Suppressor macrophage treated with lipopolysaccharide for 4 hours (primary cell): Measurements from ENCODE around the gene ZMPSTE24.
"Not testable (repeated sequence)": the region's sequence is repeated elsewhere in the genome, so short reads cannot be mapped to it uniquely, and the experiment has no call there.

Source experiments
- DNase-seq: peaks from one replicate; pipeline ENCODE4 v3.0.0-alpha.2; 2020

The ZMPSTE24 gene

DNA sequence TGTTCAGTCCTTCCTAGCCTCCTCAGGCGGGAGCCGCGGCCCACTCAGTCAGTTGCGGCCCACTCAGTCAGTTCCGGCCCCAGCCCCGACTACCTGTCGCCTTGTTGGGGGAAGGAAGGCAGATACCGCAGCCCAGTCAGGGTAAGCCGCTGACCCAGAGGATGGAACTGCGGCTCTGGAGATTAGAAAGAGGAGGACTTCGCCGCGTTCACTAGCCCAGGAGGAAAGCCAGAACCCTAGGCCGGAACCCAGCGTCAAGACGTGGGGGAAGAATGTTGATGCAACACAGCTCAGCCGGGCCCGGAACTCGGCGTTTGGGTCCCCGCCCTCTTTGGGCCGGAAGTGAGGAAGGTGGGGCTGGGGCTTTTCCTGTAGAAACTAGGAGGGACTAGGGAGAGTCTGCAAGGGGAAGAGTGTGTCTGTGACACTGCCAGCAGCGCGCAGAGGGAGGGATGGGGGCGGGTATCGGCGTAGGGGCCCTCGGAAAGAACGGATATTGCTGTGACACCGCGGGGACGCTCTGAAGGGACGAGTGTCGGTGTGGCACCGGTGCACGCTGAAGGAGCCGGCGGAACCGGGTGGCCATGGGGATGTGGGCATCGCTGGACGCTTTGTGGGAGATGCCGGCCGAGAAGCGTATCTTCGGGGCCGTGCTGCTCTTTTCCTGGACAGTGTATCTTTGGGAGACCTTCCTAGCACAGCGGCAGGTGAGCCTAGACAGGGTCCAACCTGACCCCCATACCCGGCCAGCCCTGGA lies at the start of gene ZMPSTE24:
TSS of gene ZMPSTE24 (plus strand) at position 549 of the 757 bp plus-strand sequence. CDS start at position 585, 36 bp downstream.
- DNase-seq: peak; percentile 98

DNA sequence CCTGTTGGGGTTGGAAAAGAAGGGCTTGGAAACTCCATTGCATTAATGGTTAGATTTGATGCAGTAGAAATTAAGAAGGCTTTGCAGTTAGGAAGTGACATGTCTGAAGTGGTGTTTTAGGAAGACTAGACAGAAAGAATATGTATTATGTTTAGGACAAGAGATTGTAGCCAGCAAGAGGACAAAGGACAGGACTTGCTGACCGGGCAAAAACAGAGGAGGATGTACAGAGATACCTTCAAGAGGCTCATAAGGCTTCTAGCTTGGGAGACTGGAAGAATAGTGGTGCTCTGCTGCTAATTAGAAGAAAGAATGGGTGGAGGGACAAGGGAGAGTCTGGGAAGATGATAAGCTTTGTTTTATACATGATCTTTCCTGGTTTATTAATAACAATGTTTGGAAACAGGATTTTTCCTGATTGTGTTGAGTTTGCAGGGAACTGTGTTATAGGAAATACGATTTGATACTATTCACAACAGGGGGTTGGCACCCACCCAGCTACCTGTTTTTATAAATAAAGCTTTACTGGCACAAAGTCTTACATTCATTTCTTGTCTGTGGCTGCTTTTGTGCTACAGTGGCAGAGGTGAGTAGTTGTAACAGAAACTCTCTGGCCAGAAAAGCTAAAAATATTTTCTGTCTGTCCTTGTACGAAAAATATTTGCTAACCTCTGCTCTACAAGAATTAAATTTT lies 47.4 kb upstream of the ZMPSTE24 start:
- DNase-seq: no peak

DNA sequence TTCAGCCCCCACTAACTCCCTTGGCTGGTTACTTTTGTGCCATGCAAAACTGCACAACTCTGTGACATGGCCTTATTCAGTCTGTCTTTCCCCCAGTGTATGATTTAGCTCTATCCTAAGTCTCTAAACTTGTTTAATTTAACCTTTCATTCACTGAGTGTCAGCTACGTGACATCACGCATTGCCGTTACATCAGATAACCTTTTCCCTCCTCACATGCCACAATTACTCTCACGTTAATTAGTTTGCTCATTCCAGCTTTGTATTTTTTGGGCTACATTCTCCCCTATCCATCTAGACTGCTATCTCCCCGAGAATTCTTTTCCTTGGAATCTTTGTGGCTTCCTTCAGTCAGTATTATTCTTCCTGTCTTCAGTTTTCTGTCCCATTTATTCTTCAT lies 39.7 kb upstream of the ZMPSTE24 start:
- DNase-seq: no peak

DNA sequence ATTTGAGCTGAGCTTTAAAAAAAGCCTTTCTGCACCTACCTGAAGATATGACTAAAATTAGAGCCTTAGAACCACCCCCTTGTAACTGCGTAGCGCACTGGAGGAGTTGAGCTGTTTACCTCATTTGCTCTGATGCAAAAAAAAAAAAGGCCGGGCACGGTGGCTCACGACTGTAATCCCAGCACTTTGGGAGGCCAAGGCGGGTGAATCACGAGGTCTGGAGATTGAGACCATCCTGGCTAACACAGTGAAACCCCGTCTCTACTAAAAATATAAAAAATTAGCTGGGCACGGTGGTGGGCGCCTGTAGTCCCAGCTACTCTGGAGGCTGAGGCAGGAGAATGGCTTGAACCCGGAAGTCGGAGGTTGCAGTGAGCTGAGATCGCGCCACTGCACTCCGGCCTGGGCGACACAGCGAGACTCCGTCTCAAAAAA lies 36.5 kb upstream of the ZMPSTE24 start:
- DNase-seq: not testable (repeated sequence)

DNA sequence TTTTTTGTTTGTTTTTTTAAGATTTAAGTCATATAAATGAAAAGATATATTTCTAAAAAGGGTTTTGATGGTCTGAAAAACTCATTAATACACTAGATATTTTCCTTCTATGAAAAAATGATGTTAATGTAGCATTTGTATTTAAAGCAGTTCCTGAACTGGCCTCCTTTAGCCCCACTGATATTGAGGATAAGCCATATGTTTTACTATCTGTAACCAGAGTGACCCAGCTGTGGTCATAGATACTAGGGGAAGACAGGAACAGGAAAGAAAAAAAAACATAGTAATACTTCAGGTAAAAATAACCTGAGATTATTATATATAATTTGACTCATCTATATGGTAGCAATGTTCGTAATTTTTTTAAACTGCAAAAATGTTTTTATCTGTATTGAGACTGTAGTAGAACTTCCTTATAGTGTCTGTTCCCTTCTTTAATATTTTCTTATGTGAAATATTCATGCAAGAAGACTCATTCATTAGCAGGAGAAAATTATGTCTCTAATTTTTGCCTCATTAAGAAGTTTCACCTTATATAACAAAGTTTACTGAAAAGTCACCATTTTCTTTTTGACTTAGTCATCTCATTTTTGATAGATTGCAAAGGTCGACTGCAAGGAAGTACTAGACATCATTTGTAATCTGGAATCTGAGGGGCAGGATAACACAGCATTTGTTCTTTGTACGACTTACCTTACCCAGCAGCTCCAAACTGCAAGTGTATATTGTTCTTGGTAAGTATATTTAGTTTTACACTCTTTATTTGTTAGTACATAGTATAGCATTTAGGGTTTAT lies 35.9 kb upstream of the ZMPSTE24 start:
- DNase-seq: no peak

DNA sequence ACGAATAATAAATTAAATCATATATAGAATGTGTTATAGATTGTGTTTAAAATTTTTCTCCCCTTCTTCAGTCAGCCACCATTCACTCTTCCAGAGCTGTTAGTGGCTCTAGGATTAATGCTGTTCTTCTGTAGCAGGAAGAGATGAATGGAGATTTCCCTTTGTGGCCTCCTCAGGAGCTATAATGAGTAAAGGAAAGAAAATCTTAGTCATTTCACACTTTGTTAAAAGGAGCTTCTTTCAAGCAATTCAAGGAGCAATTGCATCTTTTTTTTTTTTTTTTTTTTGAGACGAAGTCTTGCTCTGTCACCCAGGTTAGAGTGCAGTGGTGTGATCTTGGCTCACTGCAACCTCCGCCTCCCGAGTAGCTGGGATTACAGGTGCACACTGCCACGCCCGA lies 34.0 kb upstream of the ZMPSTE24 start:
- DNase-seq: no peak

DNA sequence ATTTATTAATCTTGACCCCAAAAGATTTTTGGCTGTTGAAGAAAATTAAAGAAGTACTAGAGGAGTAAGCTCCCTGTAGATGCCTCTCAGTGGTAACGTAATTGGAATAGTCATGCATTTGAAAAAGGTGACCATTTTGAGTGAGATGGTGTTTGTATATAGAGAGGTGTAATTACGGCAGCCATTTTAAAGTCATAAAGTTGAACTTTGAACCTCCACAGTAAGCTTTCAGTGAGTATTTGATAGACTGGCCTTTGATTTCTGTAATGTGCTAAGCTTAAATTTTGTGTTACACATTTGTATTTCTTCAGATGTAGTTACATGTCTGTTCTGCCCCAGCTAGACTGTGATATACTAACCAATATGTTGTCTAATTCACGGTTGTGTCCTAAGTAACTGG lies 31.8 kb upstream of the ZMPSTE24 start:
- DNase-seq: no peak

DNA sequence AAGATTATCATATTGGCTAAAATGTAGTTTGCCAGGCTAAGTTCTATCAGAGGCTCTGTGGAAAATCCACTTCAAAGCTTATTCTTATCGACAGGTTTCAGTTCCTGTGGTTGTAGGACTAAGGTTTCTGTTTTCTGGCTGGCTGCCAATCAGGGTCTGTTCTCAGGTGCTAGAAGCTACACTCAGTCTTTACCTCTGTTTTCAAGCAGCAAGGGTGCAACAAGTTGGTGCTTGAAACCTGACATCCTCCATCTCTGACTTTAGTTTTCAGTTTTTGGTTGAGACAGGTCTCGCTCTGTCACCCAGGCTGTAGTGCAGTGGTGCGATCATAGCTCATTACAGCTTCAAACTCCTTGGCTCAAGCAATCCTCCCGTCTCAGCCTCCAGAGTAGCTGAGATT lies 25.6 kb upstream of the ZMPSTE24 start:
- no peak for DNase-seq

DNA sequence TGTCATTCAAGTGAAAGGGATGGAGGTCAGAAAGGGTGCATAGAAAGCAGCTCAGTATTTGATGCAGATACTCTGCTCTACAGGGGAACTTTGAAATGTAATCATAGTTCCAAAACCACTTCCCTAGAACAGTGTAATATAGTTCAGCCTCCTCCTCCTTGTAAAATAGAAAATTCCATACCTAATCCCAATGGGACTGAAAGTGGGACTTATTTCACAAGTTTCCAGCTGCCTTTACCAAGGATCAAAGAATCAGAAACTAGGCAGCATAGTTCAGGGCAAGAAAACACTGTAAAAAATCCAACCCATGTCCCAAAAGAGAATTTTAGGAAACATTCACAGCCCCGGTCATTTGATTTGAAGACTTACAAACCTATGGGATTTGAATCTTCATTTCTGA lies 18.4 kb upstream of the ZMPSTE24 start:
- no peak for DNase-seq

DNA sequence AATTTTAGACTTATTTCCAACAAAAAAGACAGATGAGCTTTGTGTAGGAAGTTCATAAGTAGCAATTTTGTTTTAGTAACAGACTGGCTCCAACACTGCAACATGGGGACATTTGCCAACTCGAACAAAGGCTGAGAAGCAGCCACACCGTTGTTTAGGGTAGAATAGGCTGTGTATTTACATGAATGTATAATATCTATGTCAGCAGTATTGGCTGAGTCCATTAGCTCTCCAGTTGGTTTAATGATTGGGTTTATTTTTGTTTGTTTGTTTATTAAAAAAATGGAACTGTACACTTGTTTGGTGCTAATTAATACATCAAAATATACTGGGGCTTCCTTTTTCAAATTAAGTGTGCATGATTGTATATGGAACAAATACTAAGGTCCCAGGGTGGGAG lies 17.6 kb upstream of the ZMPSTE24 start:
- no peak for DNase-seq

DNA sequence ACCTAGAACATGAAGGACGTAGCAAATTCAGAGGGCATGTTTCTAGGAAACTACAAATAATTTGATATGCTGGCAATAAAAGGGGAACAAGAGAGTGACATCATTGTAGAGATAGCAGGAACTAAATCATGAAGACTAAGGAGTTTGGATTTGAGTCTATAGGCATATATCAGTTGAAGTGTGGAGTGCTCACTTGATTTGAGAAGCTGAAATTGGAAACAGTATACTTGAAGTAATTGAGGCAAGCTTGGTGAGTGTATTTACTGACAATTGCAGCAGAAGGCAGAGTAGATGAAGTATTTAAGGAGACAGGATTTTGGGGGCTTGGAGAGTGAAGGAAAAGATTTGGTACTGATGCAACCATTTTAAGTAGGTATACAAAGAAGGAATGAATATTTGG lies 16.7 kb upstream of the ZMPSTE24 start:
- DNase-seq: peak; percentile 35

DNA sequence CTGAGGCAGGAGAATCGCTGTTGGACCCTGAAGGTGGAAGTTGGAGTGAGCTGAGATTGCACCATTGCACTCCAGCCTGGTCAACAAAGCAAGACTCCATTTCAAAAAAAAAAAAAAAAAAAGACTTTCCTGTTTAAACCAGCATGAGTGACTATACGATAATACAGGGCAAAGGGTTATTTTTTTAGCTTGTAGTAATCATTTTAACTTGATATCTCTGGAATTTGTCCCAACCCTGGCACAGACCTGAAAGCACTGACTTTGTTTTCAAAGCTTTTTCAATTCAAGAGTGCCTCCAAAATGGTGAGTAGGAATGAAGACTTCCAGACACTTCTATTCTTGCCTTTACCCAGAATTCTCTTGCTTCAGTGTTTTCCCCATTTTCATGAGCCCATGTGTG lies 14.7 kb upstream of the ZMPSTE24 start:
- no peak for DNase-seq

DNA sequence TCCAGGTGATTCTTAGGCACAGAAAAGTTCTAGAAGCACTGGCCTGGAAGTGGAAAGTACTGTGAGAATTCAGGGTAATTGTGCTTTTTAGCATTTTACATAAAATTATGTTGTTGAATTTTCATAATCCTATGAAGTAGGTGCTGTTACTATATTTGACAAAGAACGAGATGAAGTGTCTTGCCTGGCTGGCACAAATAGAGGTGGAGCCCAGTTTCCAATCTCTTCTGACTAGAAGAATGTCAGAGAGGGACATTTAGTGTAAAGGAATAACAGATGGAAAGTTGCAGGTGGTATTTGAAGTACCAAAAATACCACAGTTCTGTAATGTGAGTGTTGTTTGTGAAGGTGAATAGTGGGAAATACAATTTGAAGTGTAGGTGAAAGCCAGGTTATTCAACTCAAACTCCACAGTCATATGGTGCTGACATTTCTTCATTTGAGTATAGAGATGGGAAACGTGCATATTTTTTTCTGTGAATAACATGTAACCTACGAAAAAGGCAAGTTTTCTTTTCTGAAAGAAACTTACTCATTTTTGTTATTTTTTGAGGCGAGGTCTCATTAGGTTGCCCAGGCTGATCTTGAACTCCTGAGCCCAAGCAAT lies 13.8 kb upstream of the ZMPSTE24 start:
- no peak for DNase-seq

DNA sequence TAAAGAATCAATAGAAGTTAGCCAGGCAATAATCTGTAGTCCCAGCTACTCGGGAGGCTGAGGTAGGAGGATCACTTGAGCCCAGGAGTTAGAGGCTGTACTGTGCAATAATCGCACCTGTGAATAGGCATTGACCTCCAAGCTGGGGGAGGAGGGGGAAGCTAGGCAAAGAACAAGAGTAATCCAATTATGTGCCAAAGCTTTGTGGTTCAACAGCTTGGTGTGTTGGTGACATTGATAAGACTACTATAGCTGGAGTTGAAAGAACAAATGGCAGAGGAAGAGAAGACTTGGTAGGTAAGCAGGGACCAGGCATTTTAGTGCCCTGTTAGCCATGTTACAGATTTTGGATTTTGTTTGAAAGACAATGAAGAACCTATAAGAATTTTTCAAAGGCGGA lies 12.3 kb upstream of the ZMPSTE24 start:
- no peak for DNase-seq

DNA sequence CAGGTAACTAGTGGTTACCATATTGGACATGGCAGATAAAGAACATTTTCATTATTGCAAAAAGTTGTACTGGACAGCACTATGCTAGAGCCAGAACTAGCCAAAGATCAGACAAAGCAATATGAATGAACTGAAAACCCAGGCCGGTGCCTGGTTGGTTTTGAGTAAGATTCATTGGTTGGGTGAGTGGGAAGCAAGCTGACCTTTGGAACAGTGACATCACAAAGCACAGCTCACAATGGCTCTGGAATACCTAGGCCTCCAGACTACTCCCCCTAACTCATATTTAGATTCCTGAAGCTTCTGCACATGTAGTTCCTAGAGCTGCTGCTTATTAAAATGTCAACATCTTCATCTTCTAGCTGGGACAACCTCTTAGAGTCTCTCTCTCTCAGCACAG lies 10.4 kb upstream of the ZMPSTE24 start, which contains the start of gene TMCO2:
TSS of gene TMCO2 (plus strand) at position 283 of the 400 bp plus-strand sequence. CDS start at position 340, 57 bp downstream.
- no peak for DNase-seq

DNA sequence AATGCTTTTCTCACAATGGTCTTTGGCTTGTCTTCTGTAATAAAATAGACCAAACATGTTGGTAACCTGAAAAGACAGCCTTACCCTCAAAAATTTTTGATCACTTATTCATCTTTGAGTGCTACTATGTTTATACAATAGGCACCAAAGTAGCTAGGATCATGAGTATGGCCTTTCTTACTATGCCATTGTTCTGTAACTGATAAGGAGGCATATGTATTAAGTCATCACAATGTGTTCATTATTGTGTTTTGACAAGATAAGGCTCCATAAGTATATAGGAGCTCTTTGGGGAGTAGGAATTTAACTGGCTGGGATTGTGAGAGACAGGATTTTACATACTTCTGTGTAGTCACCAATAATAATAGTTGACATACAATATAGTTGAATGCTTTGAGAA lies 9.6 kb upstream of the ZMPSTE24 start:
- no peak for DNase-seq

DNA sequence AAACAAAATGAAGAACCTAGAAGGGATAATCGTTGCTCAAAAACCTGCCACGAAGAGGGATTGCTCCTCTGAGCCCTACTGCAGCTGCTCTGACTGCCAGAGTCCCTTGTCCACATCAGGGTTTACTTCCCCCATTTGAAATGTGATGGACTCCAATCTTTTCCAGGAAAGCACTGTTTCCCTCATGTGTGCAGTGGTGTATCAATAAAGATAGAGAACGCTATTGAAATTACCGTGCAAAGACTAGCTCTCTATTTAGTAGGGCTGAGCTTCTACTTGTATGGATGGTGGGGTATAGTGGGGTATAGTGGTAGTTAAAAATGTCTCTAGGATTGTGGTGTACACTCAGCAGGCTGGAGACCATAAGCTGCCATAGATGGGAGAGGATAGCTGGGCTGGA lies 6.6 kb upstream of the ZMPSTE24 start:
- DNase-seq: no peak

DNA sequence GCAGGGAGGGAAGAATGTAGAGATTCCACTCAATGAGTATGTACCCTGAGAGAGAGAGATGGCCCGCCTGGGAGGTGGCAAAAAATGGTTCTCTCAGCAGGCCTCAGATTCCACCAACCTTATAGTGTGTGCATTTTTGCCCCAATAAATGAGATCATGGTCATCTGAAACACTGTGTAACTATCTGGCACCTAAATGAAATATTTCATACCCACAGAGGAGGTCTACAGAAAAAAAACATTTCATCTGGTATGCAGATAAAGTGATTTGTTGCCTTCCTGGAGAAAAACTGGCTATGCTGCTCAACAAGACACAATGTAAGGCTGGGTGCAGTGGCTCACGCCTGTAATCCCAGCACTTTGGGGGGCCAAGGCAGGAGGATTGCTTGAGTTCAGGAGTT lies 5.4 kb upstream of the ZMPSTE24 start:
- DNase-seq: no peak

DNA sequence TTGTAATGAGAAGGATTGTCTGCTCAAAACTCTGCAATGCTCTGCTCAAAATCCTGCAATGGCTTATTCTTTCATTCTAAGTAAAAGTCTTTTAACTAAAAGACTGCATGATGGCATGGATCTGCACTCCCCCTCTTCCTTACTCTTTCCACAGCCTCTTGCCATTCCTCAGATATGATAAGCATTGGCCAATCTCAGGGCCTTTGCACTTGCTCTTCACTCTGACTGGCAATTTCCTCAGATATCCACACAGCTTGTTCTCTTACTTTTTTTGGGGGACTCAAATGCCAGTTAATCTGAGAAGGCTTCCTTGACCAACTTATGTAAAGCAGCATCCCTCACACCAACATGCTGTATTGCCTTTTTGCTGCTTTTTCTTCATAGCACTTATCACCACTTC lies 2.8 kb upstream of the ZMPSTE24 start:
- DNase-seq: no peak

DNA sequence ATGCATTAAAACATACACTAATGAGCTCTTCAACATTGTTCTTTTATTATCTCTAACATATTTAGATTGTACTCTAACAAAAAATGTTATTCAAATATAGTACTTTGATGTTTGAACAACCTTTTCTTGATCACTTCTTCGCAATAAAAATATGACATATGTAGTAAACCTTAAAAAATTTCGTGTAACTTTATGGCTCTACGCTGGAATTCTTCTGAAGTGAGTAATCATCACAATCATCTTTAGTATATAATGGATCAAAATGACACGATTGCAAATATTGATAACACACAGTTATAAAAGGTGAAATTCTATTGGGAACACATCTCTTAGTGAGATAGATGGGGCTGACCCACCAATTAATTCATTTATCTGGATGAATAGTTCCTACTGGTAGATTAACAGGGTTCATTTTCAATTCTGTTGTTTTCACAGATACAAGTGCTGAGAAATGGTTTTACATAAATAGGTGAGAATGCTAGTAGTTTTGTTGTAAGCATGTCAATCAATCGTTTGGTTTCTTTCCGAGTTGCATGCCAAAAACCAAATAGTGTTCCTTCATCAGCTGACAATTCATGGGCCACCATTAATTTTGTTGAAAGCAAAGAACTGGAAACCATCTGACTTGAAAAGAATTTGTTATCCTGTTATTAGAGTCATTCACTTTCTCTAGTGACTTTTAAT lies 1.5 kb upstream of the ZMPSTE24 start:
- no peak for DNase-seq

DNA sequence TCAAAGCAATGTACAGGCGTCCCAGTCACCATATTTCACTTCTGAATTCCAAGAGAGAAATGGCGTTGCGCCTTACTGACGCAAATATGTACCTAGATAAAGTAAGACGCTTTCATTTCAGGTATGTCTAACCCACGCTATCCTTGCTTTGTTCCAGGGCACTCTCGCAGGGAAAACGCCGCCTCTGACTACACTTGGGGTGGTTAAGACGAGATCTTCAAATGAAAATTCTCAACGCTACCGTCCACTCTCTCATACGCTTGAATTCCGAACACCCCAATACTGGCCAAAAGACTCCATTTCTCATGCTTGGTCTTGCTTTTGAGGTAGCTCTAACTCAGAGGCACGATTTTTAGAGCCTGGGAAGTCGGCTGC lies 736 bp upstream of the ZMPSTE24 start:
- DNase-seq: no peak

DNA sequence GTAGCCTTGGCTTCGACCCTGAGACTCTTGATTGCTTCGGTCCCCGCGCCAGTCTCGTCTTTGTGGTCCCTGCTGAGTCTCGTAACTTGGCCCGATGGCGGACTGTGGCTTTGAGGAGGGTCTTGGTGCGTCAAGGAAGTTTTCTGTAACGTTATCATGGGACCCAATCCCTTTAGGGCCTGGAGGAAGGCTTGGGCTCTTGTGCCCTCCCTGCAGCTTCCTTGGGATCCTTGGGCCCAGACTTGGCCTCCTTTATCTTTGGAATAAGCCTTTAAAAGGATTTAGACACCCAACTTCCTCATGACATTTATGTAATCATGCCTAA lies 371 bp downstream of the ZMPSTE24 start:
- DNase-seq: peak; percentile 9

DNA sequence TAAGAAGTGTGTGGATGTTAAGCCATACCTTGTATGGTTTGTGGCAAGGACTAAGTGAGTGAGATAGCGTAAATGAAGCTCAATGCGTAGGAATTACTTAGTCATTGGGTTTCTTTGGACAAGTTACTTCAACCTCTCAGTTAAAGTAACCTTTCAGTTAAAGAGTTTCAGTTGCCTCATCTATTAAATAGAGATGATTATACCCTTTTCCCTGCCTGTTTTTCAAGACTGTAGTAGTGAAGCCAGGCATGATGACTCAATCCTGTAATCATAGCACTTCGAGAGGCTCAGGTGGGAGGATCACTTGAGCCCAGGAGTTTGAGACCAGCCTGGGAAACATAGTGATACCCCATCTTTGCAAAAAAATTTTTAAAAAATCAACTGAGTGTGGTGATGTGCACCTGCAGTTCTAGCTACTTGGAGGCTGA lies 6.3 kb downstream of the ZMPSTE24 start:
- DNase-seq: no peak
